Stromal cell of bone marrow (primary cell): ENCODE measurements around the gene RFWD3.
"Not testable (repeated sequence)": the region's sequence is repeated elsewhere in the genome, so short reads cannot be mapped to it uniquely, and the experiment has no call there.

ENCODE experiments used
- DNase-seq: peaks from one replicate; pipeline ENCODE4 v3.0.0-alpha.2; 2012; ENCODE audit warnings: low read depth

The RFWD3 gene

GRCh38 chr16:74666010-74666421 lies 661 bp downstream of the RFWD3 start:
- no peak for DNase-seq

DNA sequence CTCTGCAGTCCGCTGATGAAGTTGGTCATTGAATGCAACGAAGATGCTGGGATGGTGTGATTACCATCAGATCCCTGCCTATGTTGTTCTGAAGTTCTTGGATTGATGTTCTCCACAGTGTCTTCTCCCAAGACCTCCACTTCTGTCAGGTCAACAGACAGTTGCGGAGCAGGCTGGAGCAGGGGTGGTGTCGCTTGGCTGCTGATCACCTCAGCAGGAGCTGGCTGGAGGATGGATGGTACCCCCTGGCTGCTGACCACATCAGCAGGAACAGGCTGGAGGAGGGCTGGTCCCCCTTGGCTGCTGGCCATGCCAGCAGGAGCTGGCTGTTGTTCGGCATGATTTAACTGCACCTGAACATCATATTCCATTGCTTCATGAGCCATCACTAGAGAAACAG lies 5.6 kb downstream of the RFWD3 start:
- no peak for DNase-seq

GRCh38 chr16:74660383-74660782 lies 6.3 kb downstream of the RFWD3 start:
- no peak for DNase-seq

DNA sequence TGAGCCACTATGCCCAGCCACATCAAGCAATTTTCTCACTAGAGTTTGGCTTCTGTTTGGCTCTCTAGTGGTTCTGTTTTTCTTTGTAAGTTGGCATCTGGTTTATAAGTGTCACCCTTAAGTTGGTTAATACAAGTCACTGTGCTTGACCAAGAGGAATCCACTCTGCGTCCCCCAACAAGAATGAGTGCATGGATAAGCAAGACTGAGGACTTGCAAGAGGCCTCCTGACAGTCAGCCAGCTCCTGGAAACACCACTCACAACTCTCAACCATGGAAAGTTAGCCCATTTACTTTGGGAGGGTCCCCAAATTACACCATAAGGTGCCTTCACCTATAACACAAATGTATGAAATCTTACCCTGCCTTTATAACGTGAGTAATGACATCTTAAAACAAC lies 7.6 kb downstream of the RFWD3 start:
- DNase-seq: no peak

GRCh38 chr16:74657870-74658642 lies 8.6 kb downstream of the RFWD3 start:
- DNase-seq: no peak

DNA sequence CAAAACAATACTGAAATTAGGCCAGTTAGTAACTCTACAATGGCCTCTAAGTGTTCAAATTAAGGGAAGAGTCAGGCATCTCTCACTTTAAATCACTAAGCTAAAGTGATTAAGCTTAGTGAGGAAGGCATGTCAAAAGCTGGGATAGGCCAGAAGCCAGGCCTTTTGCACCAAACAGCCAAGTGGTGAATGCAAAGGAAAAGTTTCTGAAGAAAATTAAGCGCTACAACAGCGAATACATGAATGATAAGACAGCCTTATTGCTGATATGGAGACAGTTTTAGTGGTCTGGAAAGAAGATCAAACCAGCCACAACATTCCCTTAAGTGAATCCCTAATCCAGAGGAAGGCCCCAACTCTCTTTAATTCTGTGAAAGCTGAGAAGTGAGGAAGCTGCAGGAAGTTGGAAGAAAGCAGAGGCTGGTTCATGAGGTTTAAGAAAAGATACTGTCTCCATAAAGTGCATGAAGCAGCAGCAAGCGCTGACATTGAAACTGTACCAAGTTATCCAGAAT lies 12.1 kb downstream of the RFWD3 start:
- no peak for DNase-seq

GRCh38 chr16:74652883-74653282 lies 13.8 kb downstream of the RFWD3 start:
- not testable (repeated sequence) for DNase-seq

GRCh38 chr16:74652249-74652648 lies 14.4 kb downstream of the RFWD3 start:
- no peak for DNase-seq

- DNase-seq: no peak
Measured at GRCh38 chr16:74651841-74652240, 14.8 kb downstream of the RFWD3 start.

GRCh38 chr16:74650966-74651567 lies 15.6 kb downstream of the RFWD3 start:
- DNase-seq: no peak

GRCh38 chr16:74649839-74650504 lies 16.7 kb downstream of the RFWD3 start:
- no peak for DNase-seq

GRCh38 chr16:74641969-74642368 lies 24.7 kb downstream of the RFWD3 start:
- DNase-seq: no peak

DNA sequence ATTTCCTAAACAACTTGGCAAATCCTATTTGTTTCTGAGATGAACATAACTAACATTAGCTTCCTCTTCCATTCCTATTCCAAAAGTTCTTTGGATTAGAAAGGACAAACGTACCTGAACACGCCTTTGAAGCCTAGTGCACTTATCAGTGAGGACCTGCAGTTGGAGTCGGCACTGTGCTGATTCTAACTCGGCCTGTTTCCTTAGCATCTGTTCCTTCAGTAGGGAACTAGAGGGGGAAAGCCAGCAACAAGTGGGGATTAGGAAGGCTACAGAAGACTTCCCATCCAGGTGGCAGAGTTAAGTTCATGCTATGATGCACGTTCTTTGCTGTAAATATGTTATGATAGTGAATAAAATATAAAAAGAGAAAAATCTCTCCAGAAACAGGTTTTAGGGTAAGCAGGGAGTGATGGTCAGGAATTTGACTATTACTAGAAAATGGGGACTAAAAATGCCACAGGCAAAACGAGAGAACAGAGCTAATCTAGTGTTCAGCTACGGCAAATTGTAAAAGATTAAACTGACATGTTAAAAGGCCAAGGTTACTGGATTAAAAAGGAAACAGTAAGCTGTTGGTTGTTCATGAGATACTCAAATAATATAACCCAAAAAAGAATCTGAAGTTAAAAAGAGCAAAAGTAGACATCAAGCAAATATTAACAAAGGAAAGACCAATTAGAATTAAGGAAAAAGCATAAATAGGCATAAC lies 28.8 kb downstream of the RFWD3 start:
- no peak for DNase-seq

DNA sequence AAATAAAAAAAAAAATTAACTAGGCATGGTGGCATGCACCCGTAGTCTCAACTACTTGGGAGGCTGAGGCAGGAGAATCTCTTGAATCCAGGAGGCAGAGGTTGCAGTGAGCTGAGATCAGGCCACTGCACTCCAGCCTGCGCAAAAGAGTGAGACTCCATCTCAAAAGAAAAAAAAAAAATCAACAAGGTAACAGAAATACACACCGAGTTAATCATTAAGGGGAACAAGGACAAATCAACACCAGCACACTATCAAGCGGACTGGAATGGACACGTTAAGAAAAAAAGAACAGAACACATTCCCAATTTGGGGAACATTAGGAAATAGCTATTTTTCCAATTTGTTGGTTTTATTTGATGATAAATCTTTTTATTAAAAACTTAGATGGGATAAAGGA lies 31.4 kb downstream of the RFWD3 start:
- DNase-seq: no peak

- no peak for DNase-seq
Measured at GRCh38 chr16:74633686-74634085, 33.0 kb downstream of the RFWD3 start.

DNA sequence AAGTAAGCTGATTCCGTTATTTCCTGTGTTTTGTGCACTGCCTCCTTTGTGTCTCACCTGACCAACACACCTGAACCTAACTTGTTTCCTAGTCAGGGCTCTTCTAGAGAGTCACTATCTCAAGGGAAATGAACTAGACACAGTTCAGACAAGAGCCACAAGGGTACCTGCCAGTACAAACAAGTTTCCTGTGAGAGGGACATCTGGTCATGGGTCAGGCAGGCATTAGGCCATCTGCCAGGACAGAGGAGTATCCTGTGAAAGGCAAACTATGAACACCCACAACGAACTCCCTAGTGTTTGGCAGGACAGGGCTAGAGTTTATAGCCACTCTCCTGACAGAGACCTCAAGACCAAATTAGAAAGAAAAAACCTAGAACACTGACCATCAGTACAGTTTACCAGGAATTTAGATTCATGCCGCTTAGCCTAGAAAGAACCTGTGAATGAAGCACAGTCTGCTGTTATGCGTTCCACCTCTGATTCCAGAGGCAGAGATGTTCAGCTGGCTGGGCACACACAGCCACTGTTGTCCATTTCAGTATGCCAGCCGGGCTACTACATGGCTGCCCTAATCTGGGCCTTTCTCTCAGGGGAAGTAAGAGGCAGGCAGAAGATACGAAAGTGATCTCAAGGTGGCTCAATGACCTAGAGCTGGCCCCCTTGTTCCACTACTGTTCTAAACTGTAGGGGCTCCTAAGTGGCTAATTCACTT lies 39.0 kb downstream of the RFWD3 start:
- DNase-seq: no peak

- DNase-seq: no peak
Measured at GRCh38 chr16:74626741-74627416, 39.8 kb downstream of the RFWD3 start.

- DNase-seq: no peak
Measured at GRCh38 chr16:74625500-74626350, 41.0 kb downstream of the RFWD3 start.

DNA sequence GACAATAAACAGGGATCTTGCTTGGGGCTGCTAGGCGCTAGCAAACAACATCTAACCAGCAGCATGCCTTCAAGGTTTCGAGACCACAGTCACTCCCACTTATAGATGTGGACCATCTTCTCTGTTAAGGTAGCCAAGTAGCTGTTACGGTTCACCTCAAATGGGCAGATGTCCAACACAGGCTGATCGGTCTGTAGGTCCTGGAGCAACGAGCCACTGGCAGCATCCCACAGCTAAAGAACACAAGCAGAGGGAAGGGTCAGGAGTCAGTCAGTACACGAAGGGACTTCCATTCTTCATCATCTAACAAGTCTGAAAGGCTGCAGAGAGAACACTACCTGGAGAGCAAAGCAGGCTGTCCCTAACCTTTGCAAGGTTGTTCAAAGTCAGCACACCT lies 42.8 kb downstream of the RFWD3 start:
- no peak for DNase-seq

DNA sequence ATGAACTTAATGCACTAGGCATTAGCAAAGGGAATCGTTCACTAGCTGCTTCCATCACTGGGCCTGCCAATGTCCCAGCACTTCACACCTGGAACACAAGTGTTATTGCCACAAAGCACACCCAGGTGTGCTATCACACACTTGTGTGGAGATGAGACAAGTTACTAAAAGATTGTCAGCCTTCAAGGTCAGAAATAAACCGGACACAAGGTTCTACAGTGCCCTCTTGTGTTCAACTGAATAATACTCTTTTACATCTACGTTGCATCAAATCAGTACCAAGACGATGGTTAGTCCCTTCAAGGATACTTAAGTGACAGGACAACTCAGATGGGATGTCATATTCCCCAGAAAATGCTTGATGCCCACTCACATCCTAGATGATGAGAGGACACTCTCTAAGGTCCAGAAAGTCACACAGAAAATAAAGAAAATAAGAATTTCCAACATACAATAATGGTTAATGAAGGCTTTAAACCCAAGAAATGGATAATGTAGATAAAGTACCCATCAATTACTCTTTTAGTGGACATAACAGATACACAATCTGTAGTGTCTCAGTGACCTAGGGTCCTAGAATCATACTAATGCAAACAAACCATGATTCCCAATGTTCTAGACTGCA lies 43.4 kb downstream of the RFWD3 start:
- no peak for DNase-seq
